ENCODE data around the gene BLTP3A.
"Not testable (repeated sequence)": the region's sequence is repeated elsewhere in the genome, so short reads cannot be mapped to it uniquely, and the experiment has no call there.

The BLTP3A gene

DNA sequence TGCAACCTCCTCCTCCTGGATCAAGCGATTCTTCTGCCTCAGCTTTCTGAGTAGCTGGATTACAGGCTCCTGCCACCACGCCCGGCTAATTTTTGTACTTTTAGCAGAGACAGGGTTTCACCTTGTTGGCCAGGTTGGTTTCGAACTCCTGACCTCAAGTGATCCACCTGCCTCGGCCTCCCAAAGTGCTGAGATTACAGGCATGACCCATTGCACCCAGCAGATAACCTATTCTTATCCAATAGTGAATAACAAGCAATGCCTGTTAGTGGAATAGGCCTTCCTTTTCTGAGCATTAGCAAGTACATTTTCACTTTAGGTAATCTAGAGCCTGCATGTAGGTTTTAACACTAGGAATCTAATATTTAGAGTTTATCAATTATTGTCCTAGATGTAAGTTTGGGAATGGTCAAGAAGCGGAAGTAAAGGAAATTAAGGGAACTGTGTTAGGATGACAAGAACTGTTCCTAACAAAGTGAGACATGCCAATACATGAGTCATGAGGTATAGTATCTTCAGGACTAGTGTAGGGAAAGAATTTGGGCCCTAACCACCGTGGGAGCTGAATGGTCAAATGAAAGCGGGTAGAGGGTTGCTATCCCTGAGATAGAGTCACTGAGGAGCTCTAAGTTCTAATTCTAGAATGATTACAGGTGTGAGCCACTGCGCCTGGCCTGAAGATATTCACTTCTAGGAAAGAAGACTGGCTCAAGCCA is 15.0 kb downstream of the BLTP3A start:
- Histone ChIP-seq H3K9me3 (ENCODE audit: control insufficient read depth, low read length) (no peaks in the 10 kb centered on the region), H3K9ac (no peak overlapping the region), H3K4me3 (ENCODE audit: low read depth, low read length) (no peak overlapping the region), H3K4me2 (ENCODE audit: low read length) (no peak overlapping the region), H2AFZ (no peak overlapping the region), H3K27me3 (ENCODE audit: control insufficient read depth, insufficient read depth, low read length) (no peaks in the 10 kb centered on the region), H3K27ac (no peak overlapping the region), H3K36me3 (ENCODE audit: control insufficient read depth, insufficient read depth, low read length) (no peaks in the 10 kb centered on the region), H3K4me1 (no peaks in the 10 kb centered on the region), H3K79me2 (peaks cover 49% of the 10 kb centered on the region)
- TF ChIP-seq, protein P1, sequence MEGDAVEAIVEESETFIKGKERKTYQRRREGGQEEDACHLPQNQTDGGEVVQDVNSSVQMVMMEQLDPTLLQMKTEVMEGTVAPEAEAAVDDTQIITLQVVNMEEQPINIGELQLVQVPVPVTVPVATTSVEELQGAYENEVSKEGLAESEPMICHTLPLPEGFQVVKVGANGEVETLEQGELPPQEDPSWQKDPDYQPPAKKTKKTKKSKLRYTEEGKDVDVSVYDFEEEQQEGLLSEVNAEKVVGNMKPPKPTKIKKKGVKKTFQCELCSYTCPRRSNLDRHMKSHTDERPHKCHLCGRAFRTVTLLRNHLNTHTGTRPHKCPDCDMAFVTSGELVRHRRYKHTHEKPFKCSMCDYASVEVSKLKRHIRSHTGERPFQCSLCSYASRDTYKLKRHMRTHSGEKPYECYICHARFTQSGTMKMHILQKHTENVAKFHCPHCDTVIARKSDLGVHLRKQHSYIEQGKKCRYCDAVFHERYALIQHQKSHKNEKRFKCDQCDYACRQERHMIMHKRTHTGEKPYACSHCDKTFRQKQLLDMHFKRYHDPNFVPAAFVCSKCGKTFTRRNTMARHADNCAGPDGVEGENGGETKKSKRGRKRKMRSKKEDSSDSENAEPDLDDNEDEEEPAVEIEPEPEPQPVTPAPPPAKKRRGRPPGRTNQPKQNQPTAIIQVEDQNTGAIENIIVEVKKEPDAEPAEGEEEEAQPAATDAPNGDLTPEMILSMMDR (IDR thresholded peaks at IDR 0.05), result no peak

DNA sequence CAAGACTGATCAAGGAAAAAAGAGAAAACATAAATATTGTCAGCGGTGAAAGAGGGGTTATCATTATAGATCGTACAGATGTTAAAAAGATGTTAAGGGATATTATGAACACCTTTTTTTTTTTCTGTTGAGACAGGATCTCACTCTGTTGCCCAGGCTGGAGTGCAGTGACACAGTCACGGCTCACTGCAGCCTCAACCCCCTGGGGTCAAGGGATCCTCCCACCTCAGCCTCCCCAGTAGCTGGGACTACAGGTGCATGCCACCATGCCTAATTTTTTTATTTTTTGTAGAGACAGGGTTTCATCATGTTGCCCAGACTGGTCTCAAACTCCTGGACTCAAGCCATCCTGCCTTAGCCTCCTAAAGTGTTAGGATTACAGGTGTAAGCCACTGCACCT is 16.6 kb downstream of the BLTP3A start:
- not testable (repeated sequence) for H3K9ac ChIP-seq; H3K36me3 ChIP-seq (ENCODE audit: control insufficient read depth, insufficient read depth, low read length); H2AFZ ChIP-seq; H3K4me3 ChIP-seq (ENCODE audit: low read depth, low read length); H3K27ac ChIP-seq; H3K4me1 ChIP-seq; H3K9me3 ChIP-seq (ENCODE audit: control insufficient read depth, low read length); H3K4me2 ChIP-seq (ENCODE audit: low read length); H3K27me3 ChIP-seq (ENCODE audit: control insufficient read depth, insufficient read depth, low read length)
- peaks cover 51% of the 10 kb centered on the region for H3K79me2 ChIP-seq

DNA sequence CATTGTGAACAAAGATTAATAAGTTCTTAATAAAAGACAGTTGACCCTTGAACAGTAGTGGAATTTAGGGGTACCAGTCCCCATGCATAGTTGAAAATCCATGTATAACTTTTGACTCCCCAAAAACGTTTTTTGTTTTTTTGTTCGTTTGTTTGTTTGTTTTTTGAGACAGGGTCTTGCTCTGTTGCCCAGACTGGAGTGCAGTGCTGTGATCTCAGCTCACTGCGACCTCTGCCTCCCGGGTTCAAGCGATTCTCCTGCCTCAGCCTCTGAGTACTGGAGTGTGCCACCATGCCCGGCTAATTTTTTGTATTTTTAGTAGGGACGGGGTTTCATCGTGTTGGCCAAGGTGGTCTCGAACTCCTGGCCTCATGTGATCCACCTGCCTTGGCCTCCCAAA is 17.5 kb downstream of the BLTP3A start:
- H3K79me2 ChIP-seq, result peaks cover 45% of the 10 kb centered on the region
- not testable (repeated sequence) for H3K4me1 ChIP-seq; H2AFZ ChIP-seq; H3K27me3 ChIP-seq (ENCODE audit: control insufficient read depth, insufficient read depth, low read length); H3K9ac ChIP-seq; H3K36me3 ChIP-seq (ENCODE audit: control insufficient read depth, insufficient read depth, low read length); H3K27ac ChIP-seq; H3K4me3 ChIP-seq (ENCODE audit: low read depth, low read length); H3K9me3 ChIP-seq (ENCODE audit: control insufficient read depth, low read length); H3K4me2 ChIP-seq (ENCODE audit: low read length)

DNA sequence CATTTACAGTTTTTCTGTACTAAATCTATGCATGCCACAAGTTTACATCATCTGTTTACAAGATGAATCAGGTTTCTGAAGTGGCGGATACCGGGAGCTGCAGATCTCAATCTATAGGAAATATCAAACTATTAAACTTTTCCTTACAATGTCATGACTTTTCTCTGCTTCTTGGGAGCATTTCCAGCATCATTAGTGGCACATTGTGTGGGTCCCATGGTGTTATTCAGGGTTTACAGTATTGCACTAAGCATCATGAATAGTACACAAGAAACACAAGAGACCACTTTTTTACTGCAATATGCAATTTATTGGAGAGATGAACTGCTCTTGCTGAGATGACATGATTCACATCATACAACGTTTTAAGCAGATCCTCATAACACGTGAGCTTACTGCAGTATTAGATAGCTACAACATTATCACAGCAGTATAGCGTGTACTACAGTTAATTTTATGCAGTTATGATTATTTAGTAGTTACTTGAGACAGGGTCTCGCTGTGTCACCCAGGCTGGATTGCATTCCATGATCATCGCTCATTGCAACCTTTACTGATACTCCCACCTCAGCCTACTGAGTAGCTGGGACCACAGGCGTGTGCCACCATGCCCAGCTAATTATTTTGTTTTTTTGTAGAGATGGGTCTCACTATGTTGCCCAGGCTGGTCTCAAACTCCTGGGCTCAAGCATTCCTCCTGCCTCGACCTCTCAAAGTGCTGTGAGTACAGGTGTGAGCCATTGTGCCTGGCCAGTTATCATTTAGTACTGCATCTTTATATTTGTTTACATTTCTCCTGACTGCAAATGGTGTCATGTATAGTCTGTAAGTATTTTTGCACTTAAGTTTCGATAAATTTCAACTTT is 18.4 kb downstream of the BLTP3A start:
- no peak overlapping the region for H3K4me2 ChIP-seq (ENCODE audit: low read length)
- H3K36me3 ChIP-seq (ENCODE audit: control insufficient read depth, insufficient read depth, low read length), result no peaks in the 10 kb centered on the region
- no peak overlapping the region for H3K9ac ChIP-seq
- TF ChIP-seq, protein P1 (IDR thresholded peaks at IDR 0.05), result no peak
- H3K27ac ChIP-seq, result no peak overlapping the region
- H3K4me1 ChIP-seq, result no peaks in the 10 kb centered on the region
- H3K9me3 ChIP-seq (ENCODE audit: control insufficient read depth, low read length), result no peaks in the 10 kb centered on the region
- H3K4me3 ChIP-seq (ENCODE audit: low read depth, low read length), result no peak overlapping the region
- peaks cover 41% of the 10 kb centered on the region for H3K79me2 ChIP-seq
- H3K27me3 ChIP-seq (ENCODE audit: control insufficient read depth, insufficient read depth, low read length), result no peaks in the 10 kb centered on the region
- no peak overlapping the region for H2AFZ ChIP-seq

DNA sequence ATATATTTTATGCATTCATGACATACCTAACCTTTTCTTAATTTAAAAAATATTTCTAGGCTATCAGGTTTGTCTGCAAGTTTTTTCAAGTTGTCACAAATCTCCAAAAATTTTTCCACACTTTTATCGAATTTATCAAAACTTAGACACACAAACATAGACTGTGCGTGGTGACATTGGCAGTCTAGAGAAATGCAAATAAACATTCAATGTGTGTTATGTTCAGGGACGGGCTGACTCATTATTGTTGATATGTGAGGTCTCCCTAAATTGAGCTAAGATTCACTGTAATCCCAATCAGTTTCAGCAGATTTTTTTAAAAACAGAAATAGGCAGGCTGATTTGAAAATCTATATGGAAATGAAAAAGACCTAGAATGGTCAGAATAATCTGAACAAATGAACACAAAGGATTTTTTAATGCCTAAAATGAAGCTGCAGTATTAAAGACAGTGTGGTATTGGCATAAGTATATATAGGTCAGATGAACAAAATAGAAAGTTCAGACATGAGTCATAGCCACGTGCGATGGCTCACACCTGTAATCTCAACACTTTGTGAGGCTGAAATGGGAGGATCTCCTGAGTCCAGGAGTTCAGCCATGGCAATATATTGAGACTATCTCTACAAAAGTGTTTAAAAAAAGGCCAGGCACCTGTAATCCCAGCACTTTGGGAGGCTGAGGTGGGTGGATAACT is 19.2 kb downstream of the BLTP3A start:
- no peaks in the 10 kb centered on the region for H3K36me3 ChIP-seq (ENCODE audit: control insufficient read depth, insufficient read depth, low read length)
- H3K79me2 ChIP-seq, result peaks cover 37% of the 10 kb centered on the region
- H3K4me2 ChIP-seq (ENCODE audit: low read length), result no peak overlapping the region
- H3K9ac ChIP-seq, result no peak overlapping the region
- no peaks in the 10 kb centered on the region for H3K4me1 ChIP-seq
- no peak overlapping the region for H2AFZ ChIP-seq
- H3K27me3 ChIP-seq (ENCODE audit: control insufficient read depth, insufficient read depth, low read length), result no peaks in the 10 kb centered on the region
- H3K9me3 ChIP-seq (ENCODE audit: control insufficient read depth, low read length), result no peaks in the 10 kb centered on the region
- H3K4me3 ChIP-seq (ENCODE audit: low read depth, low read length), result no peak overlapping the region
- TF ChIP-seq, protein P1 (IDR thresholded peaks at IDR 0.05), result no peak
- no peak overlapping the region for H3K27ac ChIP-seq

Measured in parathyroid adenoma (tissue), 2 donors.